ENCODE results near the gene ASTL. TPM values are rescaled to one million over a fixed set of nuclear protein-coding genes. Genes with fewer than 3 reads are reported as not detected.
A peak's percentile ranks its signal among the peaks of the same experiment; 100 is the strongest.
"Not testable (repeated sequence)": the region's sequence is repeated elsewhere in the genome, so short reads cannot be mapped to it uniquely, and the experiment has no call there.

The ASTL gene
- total RNA-seq, 4 donors from 2014 or later: 0.84 to 3.3 TPM; not detected in 2

- peak; percentile 18 for DNase-seq (ENCODE audit: low spot score)
- no peak for ATAC-seq (ENCODE audit: low FRiP score)
- TF ChIP-seq CTCF (IDR thresholded peaks at IDR 0.05): no peak
Measured at GRCh38 chr2:96090196-96090926, 47.9 kb downstream of the ASTL start.

GRCh38 chr2:96089356-96090195 lies 48.7 kb downstream of the ASTL start:
- DNase-seq (ENCODE audit: low spot score): no peak
- TF ChIP-seq CTCF (IDR thresholded peaks at IDR 0.05): no peak
- no peak for ATAC-seq (ENCODE audit: low FRiP score)

DNA sequence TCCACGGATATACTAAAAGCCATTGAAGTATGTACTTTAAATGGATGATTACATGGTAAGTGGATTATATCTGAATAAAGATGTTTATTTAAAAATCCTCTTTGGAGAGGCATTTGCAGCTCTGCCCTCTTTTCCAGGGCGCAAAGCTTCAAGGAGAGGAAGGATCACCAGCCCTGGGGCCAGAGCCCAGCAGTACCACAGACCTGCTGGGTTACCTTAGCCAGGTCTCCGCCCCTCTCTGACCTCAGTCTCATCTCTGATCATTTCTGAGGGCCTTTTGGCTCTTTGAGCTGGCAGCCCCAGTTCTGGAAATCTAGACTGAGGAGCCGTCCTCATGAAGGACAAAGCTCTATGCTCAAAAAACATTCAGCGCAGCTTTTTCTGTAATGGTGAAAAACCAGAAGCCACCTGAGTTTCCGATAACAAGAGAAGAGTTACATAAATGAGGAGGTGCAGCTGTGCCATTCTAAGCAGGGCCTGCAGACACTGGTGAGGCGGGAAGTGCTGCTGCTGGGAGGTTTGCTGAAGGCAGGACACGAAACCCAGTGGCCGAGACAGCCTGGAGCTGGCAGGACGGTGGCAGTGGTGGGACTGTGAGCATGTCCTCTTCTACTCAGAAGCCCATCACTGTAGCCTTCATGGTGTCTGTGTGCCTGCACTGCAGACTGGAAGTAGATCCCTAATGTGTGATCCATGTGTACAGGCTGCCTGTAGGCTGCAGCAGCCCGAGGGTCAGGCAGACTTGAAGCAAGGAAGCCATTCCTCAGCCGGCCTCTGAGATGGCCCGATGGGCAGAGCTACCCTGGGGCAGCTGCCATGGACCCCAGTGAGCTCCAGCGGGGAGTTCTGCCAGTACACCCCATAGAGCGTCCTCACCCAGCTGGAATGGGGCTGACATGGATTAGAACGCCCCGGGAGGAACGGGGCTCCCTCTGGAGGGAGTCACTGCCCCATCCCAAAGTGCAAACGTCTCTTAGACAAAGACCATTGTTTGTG lies 49.7 kb downstream of the ASTL start:
- ATAC-seq (ENCODE audit: low FRiP score) (no peak), DNase-seq (ENCODE audit: low spot score) (no peak)
- TF ChIP-seq CTCF (IDR thresholded peaks at IDR 0.05): no peak

- no peak for DNase-seq (ENCODE audit: low spot score)
- ATAC-seq (ENCODE audit: low FRiP score): no peak
- TF ChIP-seq CTCF (IDR thresholded peaks at IDR 0.05): no peak
Measured at GRCh38 chr2:96087130-96087529, 51.2 kb downstream of the ASTL start.

- DNase-seq (ENCODE audit: low spot score): no peak
- TF ChIP-seq CTCF (IDR thresholded peaks at IDR 0.05): no peak
Measured at GRCh38 chr2:96085541-96086355, 52.6 kb downstream of the ASTL start.

DNA sequence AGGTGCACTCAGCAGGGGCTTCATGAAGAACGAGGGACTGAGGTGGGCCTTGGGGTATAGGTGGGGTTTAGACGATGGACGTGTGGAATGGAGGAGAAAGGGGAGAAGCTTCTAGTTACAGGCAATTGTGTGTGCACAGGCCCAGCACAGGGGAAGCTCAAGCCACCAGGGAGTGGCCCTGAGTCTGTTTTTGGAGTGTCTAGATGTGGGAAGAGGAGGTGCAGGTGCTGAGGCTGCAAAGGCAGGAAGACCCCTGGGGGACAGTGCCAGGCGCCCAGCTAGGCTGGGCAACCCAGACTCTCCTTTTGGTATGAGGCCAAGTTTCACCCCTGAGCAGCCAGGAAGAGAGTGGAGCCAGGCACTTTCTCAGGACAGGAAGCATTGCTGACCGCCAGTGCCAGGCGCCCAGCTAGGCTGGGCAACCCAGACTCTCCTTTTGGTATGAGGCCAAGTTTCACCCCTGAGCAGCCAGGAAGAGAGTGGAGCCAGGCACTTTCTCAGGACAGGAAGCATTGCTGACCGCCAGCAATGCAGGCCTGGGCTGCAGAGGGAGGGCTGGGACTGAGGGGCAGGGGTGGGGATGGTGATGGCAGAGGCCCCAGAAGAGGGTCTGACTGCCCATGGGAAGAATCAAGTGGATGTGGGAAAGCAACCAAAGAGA lies 53.3 kb downstream of the ASTL start:
- not testable (repeated sequence) for ATAC-seq (ENCODE audit: low FRiP score); DNase-seq (ENCODE audit: low spot score)

More at GRCh38 chr2:96085541-96086355, 52.6 kb downstream of the ASTL start:
- no peak for ATAC-seq (ENCODE audit: low FRiP score)
